HG03095 (cell line): ENCODE measurements around the gene GJD4.

Experiments used
- ATAC-seq: cut with Tn5 transposase; IDR thresholded peaks from one replicate; pipeline ENCODE4 v1.9.1; 2021; ENCODE audit warnings: moderate library complexity; ENCODE audit not compliant: unreplicated experiment

The GJD4 gene

DNA sequence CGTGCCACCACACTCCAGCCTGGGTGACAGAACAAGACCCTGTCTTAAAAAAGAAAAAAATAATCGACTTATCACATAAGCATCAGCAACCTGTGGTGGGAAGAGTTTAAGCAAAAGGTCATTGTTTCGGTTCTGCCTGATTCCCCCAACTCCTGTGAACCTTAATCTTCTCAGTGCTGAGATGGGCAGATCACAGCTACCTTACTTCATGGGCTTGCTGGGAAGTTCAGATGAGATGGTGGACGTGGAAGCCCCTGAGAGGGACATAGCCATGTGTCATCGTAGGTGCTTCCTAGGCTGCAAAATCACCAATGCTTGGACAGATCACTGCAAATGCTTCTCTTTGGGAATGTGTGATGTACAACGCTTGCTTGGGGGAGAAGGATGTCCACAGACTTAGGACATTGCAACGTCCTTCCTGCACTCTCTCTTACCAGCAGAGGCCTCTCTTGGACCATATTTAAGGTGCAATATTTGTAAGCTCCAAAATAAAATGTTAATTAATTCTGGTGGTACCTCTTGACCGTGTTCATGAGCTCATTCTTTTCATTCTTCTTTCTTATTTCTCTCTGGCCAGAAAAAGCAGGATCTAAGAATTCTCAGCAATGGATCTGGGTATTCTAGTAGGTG, 8.6 kb downstream of the GJD4 start:
- no peak for ATAC-seq

DNA sequence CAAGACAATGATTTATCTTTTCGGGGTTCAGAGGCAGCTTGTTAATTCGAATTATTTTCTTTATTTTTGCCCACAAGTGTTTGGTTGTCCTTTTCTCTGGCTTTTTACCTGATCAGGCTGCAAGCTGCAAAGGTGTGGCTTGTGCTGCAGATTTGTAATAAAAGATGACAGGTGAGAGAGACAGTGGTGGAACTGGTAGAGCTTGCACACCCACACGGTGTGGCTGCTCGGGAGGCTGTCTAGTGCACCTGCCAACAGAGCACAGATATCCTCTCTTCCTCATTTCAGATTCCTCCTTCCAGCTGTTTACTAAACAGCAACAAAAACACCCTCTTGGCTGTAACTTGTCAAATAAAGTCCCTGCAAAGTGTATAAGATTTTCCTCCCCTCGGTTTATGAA, 9.2 kb downstream of the GJD4 start:
- no peak for ATAC-seq

- no peak for ATAC-seq
These were observed 21.9 kb downstream of the GJD4 start for GRCh38 chr10:35626971-35627507.

DNA sequence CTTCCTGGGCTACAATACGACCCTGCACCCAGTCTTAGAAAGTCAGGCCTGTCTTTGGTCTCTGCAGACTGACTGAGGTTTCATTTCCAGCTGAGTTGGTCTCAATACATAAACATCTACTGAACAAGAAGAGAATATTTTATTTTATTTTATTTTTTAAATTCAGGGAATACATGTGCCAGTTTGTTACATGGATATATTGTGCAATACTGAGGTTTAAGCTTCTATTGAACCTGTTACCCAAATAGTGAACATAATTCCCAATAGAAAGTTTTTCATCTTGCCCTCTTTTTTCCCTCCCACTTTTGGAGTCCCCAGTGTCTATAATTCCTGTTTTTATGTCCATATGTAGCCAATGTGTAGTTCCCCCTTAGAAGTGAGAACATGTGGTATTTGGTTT, 26.3 kb downstream of the GJD4 start:
- no peak for ATAC-seq

DNA sequence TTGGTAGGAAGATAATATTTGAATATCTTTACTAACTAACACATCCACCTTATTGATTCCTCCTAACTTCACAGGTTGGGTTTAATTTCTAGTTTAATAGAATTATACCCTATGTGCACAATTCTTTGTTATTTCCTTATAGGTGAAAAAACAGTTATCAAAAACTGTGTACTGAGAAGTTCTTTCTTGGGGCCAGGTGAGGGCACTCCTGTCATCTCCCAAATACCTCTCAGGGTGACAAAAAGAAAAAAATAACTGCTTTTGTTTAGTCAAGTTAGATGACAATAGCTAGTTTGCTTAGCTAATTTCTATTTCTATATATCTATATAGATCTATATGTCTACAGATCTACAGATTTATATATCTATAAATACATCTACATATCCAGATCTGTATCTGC, 26.9 kb downstream of the GJD4 start:
- no peak for ATAC-seq

DNA sequence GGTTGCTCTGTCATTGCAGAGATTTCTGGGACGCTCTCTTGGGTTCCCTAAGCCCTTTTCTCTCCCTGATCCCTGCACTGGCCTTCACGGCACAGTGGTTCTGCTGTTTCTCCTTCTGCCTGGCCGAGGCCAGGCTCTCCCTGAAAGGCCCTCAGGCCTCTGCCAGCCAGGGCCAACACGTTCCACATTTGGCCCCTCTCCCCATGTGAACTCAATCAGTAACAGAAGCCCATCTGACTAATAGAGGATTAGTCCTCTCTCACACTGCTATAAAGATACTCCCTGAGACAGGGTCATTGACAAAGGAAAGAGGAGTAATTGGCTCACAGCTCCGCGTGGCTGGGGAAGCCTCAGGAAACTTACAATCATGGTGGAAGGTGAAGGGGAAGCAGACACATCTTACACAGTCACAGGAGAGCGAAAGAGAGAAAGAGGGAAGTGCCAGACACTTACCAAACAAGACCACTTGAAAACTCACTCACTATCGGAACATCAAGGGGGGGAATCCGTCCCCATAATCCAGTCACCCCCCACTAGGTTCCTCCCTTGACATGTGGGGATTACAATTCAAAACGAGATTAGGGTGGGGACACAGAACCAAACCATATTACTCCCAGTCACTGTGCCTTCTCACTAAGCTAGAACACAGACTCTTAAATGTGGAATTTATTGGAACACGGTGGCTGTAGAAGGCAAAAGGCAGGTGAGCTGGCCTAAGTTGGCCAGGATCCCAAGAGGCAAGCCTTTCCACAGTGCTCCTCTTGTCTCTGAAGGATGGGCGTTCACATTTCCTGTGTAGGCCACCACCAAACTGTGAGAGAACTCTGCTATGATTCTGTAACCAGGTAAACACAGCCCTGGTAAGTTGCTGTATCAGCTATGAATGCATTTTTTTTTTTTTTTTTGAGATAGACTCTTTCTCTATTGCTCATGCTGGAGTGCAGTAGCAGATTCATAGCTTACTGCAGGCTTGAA, 28.2 kb downstream of the GJD4 start:
- no peak for ATAC-seq

- ATAC-seq = peak; percentile 70
These were observed 30.4 kb downstream of the GJD4 start for GRCh38 chr10:35635576-35635975.

DNA sequence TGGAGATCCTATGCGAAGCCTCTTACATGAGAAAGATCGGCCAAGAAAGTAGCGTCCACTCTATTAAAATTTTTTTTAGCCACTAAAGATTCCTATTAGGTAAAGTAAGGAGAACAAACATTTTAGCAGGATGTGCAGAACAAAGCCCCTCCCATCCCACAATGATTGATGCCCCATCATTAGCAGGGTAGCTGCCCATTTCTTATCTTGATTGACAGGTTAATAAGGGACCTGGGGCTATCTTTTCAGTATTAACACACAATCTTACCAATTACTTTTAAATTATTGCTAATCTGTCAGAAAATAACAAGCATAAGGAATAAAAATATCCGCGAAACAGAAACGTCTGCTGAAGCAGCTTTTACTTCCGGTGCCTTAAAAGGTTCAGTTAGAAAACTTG, 31.8 kb downstream of the GJD4 start:
- ATAC-seq = no peak

DNA sequence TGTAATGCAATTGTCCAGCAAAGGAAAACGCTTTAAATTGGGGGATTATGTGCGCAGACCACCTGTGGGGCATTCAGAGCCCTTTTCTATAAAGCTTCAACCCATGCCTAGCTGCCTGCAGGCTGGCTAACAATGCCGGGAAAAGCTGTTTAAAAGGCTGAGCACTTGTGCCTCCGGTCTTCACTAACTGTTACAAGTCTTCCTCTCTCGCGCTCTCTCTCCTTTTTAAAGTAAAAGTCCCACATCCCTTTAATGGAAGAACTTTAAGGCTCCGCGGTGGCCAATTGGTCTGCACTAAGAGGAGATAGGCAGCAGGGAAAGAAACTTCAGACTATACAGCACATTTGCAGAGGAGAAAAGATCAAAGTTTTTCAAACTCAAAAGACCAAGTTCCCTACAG, 32.3 kb downstream of the GJD4 start:
- ATAC-seq = no peak

GRCh38 chr10:35638101-35638500, 33.0 kb downstream of the GJD4 start:
- no peak for ATAC-seq

GRCh38 chr10:35639021-35639727, 34.0 kb downstream of the GJD4 start:
- no peak for ATAC-seq

DNA sequence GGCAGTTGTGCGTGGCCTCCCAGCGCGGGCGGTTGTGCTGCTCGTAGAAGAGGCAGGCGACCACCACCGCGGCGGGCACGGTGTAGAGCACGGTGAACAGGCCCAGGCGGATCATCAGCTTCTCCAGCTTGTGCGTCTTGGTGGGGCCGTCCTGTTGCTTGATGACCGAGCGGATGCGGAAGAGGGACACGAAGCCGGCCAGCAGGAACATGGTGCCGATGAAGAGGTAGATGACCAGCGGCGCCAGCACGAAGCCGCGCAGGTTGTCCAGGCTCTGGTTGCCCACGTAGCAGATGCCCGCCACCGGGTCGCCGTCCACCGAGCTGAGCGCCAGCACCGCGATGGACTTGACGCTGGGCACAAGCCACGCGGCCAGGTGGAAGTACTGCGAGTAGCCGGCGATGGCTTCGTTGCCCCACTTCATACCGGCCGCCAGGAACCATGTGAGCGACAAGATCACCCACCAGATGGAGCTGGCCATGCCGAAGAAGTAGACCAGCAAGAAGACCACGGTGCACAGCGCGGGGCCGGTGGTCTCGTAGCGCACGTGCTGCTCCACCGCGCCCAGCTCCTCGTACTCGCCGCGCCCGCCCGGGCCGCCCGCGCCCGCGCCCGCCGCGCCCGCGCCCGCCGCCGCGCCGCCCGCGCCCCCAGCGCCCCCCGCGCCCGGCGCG, 34.7 kb downstream of the GJD4 start:
- no peak for ATAC-seq

GRCh38 chr10:35640474-35640873, 35.3 kb downstream of the GJD4 start:
- ATAC-seq = peak; percentile 24

- ATAC-seq = peak; percentile 31
These were observed 36.0 kb downstream of the GJD4 start for GRCh38 chr10:35640951-35641675.

- ATAC-seq = peak; percentile 26
These were observed 36.5 kb downstream of the GJD4 start for GRCh38 chr10:35641676-35642034.

DNA sequence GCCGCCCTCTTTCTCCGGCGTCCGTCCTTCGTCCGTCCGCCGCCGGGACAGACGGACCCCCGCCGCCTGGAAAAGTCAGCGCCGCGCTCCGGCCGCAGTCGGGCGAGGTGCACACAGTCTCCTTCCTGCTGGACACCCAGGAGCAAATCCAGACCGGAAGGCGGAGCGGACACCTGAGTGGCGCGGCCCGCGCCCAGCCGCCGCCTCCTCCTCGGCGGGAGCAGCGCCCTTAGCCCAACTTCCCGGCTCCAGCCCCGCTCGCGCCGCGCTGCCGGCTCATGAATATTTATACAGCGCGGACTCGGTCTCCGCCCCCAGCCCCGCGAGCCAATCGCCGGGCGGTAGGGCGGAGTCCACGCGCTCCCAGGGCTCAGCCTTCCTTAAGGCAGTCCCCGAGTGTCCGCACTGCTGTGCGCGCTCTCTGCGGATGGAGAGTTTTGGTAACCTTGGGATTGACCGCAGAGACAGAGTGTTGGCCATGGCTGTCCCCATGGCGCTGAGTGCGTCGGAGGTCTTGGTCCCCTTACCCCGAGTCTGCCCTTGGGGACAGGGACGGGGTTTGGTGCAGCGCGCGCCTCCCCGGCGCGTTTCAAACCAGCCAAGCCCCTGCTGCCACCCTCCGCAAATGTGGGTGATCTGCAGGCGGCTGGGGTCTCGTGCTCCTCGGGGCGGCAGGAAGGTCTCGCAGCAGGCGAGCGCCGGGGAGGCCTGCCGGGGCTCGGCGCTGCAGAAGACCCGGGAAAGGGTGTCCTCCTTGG, 37.1 kb downstream of the GJD4 start, which contains the start of gene FZD8:
TSS of gene FZD8 (minus strand) at position 262 of the 758 bp plus-strand sequence. CDS start 867 bp downstream, outside the sequence.
- peak; percentile 89 for ATAC-seq

DNA sequence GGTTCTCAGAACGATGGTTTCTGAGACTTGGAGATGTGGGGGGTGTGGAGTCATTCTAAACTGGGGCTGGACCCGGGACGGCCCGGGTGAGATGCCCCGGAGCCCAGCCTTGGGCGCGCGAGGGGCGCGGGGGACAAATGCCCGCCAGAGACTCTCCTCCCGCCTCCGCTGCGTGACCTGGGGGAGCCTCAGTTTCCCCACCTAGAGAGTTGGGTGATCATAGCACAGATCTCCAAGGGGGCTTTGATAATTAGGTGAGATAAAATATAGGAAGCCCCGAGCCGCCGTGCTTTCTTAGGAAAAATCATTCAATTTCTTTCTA, 37.6 kb downstream of the GJD4 start:
- ATAC-seq = no peak

DNA sequence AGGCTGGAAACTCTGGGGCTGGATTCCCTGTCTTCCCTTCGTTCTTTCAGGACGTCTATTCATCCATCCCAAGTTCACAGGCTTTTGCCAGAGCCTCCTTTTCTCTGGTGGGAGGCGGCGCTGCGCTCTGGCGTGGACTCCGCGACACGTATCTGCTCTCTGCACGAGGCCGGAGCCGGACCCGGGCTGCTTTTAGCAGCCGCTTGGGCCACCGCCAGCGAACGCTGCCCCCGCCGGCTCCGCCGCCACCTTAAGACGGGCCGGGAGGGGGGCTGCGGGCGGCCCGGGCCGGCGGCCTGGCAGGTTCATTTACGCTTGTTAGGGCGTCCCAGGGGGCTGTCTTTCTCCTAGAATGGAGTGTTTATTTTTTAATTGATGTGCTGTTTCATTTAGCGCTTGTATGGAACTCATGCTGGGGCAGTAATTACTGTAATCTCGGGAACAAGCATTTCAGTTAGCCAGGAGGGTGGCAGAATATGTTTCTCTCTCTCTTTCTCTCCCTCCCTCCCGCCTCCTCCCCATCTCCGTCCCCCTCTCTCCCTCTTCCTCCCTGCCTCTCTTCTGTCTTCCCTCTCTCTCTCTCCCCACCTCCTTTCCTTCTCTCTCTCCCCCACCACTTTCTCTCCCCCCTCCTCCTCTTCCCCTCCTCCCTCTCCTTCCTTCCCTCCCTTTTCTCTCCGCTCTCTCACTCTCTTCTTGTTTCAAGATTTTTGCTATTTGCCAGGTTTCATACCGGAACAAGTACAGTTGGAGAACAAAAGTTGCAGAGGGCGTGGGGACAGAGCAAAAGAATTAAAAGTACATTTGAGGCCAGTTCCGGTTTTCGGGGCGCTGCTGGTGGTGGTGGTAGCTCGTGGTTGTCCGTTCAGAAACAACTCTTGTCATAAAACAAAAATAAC, 38.3 kb downstream of the GJD4 start:
- no peak for ATAC-seq
